GM21515 (cell line): ENCODE results near the gene BBX.
A peak's percentile ranks its signal among the peaks of the same experiment; 100 is the strongest.

ENCODE experiments used
- ATAC-seq: cut with Tn5 transposase; IDR thresholded peaks from one replicate; pipeline ENCODE4 v1.9.1; 2021; ENCODE audit not compliant: unreplicated experiment

BBX gene

GRCh38 chr3:107596639-107597038 lies 73.9 kb downstream of the BBX start:
- ATAC-seq = no peak

DNA sequence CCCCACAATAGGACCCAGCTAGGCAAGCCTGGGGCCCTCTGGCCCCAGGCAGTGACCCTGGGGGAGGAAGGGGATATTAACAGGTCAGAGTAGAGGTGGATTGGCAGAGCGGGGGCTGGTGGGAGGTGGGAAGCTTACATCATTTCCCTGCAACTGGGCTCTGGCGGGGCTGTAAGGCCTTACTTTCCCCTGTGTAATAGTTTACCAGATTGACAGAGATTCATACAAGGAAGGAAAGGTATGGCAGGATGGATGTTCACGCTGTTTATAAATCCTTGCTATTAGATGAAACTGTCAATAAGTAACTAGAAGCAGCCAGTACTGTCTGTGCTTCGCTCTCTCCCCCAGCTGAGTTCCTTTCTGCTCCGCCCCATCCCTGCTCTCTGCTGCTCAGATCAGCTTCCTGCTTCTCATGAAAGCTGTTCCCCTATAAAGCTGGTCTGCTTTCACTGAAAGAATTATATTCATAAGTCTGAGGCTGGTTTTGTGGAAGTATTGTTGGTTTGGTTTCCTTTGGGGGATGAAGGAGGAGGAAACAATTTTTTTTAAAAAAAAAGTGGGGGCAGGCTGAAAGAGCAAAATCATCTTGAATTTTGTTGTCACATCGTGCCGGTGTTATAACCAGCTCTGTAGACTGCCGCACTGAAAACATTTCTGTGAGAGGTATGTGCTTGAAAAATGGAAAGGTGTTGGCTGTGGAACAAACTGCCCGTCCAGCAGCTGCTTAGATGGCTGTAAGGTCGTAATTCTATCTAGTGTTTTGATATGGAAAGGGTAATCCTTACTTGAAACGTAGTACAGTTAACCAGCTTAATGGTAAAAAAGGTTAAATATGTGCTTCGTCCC lies 76.4 kb downstream of the BBX start:
- ATAC-seq = peak; percentile 89

GRCh38 chr3:107599772-107600145 lies 77.0 kb downstream of the BBX start:
- ATAC-seq = no peak

- no peak for ATAC-seq
These were observed 78.0 kb downstream of the BBX start for GRCh38 chr3:107600780-107601179.

- ATAC-seq = no peak
These were observed 81.5 kb downstream of the BBX start for GRCh38 chr3:107604057-107604822.

DNA sequence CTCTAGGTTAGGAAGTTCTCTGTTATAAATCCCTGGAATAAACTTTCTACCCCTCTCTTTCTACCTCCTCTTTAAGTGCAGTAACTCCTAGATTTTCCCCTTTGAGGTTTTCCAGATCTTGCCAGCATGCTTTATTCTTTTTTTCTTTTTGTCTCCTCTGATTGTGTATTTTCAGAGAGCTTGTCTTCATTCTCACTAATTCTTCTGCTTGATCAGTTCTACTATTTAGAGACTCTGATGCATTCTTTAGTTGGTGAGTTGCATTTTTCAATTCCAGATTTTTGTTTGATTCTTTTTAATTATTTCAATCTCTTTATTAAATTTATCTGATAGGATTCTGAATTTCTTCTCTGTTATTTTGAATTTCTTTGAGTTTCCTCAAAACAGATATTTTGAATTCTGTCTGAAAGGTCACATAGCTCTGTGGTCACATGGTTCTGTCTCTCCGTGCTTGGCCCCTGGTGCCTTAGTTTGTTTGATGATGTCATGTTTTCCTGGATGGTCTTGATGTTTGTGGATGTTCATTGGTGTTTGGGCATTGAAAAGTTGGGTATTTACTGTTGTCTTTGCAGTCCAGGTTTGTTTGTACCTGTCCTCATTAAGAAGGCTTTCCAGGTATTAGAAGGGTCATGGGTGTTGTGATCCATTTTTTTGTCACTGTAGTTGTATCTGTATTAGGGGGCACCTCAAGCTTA lies 89.2 kb downstream of the BBX start:
- no peak for ATAC-seq

DNA sequence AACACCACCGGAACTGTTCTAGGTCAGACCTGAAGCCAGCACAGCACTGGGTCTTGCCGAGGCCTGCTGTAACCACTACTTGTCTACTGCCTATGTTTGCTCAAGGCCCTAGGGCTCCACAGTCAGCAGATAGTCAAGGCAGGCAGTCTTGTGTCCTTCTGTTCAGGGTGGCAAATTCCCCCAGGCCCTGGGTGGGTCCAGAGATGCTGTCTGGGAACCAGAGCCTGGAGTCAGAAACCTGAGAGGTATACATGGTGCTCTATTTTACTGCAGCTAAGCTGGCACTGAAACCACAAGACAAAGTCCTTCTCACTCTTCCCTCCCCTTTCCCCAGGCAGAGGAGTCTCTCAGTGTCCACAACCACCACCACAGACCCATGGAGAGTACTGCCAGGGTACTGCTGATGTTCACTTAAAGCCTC lies 89.9 kb downstream of the BBX start:
- no peak for ATAC-seq

DNA sequence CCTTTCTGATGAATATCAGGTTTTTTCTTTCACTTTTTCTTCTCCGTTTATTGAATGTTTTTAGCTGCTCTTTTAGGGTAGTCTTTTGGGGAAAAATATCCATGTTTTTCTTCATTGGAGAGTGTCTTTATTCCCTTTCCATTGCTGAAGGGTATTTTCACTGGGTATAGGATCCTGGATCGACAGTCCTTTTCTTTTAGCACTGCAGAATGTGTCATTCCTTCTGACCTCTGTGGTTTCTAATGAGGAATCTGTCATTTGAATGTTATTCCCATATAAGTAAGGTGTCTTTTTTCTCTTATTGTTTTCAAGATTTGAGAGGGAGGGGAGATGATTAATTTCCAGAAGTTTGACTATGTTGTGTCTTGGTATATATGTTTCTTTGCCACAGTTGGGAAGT lies 96.8 kb downstream of the BBX start:
- ATAC-seq = no peak

DNA sequence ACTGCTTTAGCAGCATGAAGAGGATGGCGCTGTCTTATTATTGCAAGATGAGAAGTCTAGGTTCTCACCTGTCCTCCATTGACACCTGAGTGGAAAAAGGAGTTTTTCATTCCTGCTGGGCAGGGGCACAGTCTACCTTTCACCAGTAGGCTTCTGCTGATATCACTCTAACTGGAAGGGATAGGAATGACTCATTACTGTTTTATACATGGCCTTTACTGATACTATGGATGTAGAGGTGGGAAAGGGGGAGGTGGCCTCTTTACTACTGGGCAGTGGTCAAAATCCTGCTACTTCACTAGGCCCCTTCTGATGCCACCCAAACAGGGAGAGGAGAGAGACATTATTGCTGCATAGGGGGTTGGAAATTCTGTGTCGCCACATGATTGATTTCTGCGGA lies 97.8 kb downstream of the BBX start:
- ATAC-seq = no peak

DNA sequence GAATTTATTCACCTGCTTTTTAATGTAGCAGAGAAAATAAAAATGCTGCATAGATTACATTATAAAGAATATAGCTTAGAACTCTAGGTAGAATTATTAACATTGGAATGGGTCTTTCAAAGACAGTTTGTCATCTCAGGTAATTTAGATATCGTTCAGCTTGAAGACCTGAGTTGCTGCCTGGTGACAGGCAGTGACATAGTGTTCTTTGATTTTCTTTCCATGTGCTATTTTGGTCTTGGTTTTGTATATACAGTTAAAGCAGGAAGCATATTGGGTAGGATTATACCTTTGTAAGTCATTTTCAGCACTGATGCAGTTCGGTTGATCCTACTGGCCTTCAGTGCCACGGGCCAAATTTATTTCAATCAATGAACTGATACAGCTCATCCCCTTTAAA lies 98.7 kb downstream of the BBX start:
- ATAC-seq = no peak

- ATAC-seq = no peak
These were observed 105.3 kb downstream of the BBX start for GRCh38 chr3:107627962-107628542.

GRCh38 chr3:107629566-107629965 lies 106.8 kb downstream of the BBX start:
- ATAC-seq = no peak

DNA sequence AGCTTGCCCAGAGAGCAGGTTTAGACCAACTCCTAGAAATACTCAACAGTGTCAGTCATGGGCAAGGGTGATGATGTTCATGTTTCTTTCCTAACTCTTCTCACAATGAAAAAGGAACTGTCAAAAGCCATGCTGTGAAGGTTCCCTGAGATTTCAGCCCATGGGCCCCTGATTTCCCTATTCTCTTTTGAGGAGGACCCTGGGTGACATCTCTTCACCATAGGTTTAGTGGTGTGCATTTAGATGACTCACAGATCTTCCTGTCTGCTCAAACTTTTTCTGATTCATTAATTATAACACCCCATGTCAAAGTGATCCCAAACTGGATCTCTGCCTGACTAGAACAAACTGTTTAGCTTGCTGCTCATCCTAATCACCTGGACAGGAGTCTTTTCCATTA lies 108.0 kb downstream of the BBX start:
- no peak for ATAC-seq

GRCh38 chr3:107632576-107632975 lies 109.8 kb downstream of the BBX start:
- no peak for ATAC-seq

GRCh38 chr3:107633327-107634098 lies 110.8 kb downstream of the BBX start:
- peak; percentile 97 for ATAC-seq

GRCh38 chr3:107634099-107634489 lies 111.3 kb downstream of the BBX start:
- peak; percentile 22 for ATAC-seq

GRCh38 chr3:107637416-107638183 lies 114.8 kb downstream of the BBX start:
- no peak for ATAC-seq

GRCh38 chr3:107641572-107642307 lies 119.0 kb downstream of the BBX start:
- no peak for ATAC-seq
